NB4 (cell line): ENCODE measurements around the gene SIRT7.

ENCODE experiments used
- CTCF ChIP-seq: IDR thresholded peaks from one replicate; pipeline ENCODE4 v1.5.1; 2012; ENCODE audit warnings: low read depth, low read length
- POLR2A ChIP-seq: IDR thresholded peaks from 2 replicates; pipeline ENCODE4 v1.6.1; 2011; ENCODE audit warnings: mild to moderate bottlenecking; ENCODE audit not compliant: insufficient read length; ENCODE audit errors: extremely low read depth

GRCh38 chr17:81911969-81912368 lies 6.0 kb downstream of the SIRT7 start:
- no peak for TF ChIP-seq POLR2A
- TF ChIP-seq CTCF, result no peak
